ENCODE results near the gene PTGES3L. TPM values are rescaled to one million over a fixed set of nuclear protein-coding genes. Genes with fewer than 3 reads are reported as not detected.
"Not testable (repeated sequence)": the region's sequence is repeated elsewhere in the genome, so short reads cannot be mapped to it uniquely, and the experiment has no call there.

Gene PTGES3L
- total and polyA plus RNA-seq, 4 experiments from 2014 or later: 0.20 to 0.52 (median 0.30) TPM; not detected in 1

DNA sequence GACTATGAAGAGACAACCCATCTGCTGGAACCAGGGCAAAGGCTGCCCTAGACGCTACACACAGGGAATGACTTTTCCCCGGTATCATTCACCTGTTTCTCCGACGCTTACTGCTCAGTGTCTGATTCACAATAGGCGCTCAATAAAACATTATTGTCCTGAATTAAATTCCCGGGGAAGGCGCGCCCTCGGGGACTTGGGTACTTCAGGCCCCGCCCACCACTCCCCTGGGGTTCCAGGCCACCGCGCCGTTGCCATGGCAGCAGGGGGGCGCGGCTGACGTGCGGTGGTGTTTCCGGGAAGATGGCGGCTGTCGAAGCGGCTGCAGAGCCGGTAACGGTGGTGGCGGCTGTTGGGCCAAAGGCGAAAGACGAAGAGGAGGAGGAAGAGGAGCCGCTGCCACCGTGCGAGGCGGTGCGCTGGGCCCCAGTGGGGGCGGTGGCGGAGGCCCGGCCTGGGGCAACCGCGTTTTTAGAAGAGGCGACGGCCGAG lies 440 bp upstream of the PTGES3L start, which contains the start of gene RUNDC1:
Gene RUNDC1 (plus strand): TSS at position 292 of the 492 bp plus-strand sequence. CDS start 12 bp downstream, at position 304.
- peaks cover 21 to 37% (median 28%) of the 10 kb centered on the region in 4 donors for H3K4me1 Mint-ChIP-seq
- peak within 1 kb of the TSS; percentile 89 to 99 (median 98) for H3K27ac Mint-ChIP-seq
- POLR2A ChIA-PET (ENCODE audit: partially characterized antibody): interaction anchor here (0.7 to 3.8 kb wide), 7 partner anchors 11 to 388 kb away, joined by 3 to 41 read pairs (median 3); partner anchors contain the start of genes RPL27 and VPS25
- Histone ChIP-seq H3K27ac (ENCODE audit: low read depth, low read length) (peak within 1 kb of the TSS; percentile 77), H3K9me3 (ENCODE audit: control insufficient read depth in 1 of 2, low read length in 2 of 2) (no peaks in the 10 kb centered on the region), H3K4me3 (ENCODE audit: low read length in 2 of 2) (peak within 1 kb of the TSS; percentile 69 to 75), H3K36me3 (ENCODE audit: insufficient read depth, low read length) (peaks cover 3% of the 10 kb centered on the region), H3K27me3 (ENCODE audit: insufficient read depth, low read length) (no peaks in the 10 kb centered on the region), H3K4me1 (ENCODE audit: insufficient read depth, low read length) (peaks cover 23% of the 10 kb centered on the region)
- DNase-seq: peak; percentile 86 to 92 (median 88)
- H3K4me3 Mint-ChIP-seq: peak within 1 kb of the TSS; percentile 94 to 100 (median 97)
- H3K27me3 Mint-ChIP-seq: no peaks in the 10 kb centered on the region
- CTCF ChIA-PET (ENCODE audit: partially characterized antibody): interaction anchor here (1.0 kb wide), 1 partner anchor 18 kb away, joined by 3 read pairs; the partner anchor contains the start of gene RPL27
- peaks cover 3 to 16% of the 10 kb centered on the region in 2 donors for H3K36me3 Mint-ChIP-seq
- peaks cover 0 to 5% (median 0%) of the 10 kb centered on the region in 8 donors for H3K9me3 Mint-ChIP-seq
- intact Hi-C loops (cut with micrococcal nuclease): loop anchor here (1.0 to 2.0 kb wide), 3 partner anchors 16 to 145 kb away; partner anchors contain the start of genes AARSD1, BRCA1 and RPL27

DNA sequence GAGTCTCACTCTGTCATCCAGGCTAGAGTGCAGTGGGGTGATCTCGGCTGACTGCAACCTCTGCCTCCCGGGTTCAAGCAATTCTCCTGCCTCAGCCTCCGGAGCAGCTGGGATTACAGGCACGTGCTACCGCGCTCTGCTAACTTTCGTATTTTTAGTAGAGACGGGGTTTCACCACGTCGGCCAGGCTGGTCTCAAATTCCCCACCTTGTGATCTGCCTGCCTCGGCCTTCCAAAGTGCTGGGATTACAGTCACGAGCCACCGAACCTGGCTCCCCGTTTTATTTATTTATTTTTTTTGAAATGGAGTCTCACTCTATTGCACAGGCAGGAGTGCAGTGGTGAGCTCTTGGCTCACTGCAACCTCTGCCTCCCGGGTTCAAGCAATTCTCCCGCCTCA lies 4.2 kb downstream of the PTGES3L start:
- H3K4me1 Mint-ChIP-seq: peaks cover 0 to 19% (median 11%) of the 10 kb centered on the region in 4 donors
- CTCF ChIA-PET (ENCODE audit: partially characterized antibody): not testable (repeated sequence)

DNA sequence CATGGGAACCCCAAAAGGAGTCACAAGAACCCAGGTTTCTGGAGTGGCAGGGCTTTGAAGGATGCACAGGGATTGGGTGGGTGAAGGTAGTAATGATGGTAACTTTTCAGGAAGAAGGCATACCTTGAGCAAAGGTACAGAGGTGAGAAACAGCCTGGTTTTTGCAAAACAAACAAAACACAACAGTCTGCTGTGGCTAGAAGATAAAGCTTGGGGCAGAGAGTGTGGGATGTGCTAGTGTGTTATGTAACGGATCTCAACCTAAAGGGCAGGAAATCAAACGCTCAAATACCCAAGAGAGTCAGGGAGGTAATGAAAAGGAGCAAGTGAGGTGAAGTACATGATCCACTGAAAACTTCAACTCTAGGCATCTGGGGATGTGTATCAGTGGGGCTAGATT lies 4.6 kb downstream of the PTGES3L start:
- Histone ChIP-seq H3K4me3 (ENCODE audit: low read length in 2 of 2) (no peak overlapping the region), H3K4me1 (ENCODE audit: insufficient read depth, low read length) (peaks cover 7% of the 10 kb centered on the region), H3K9me3 (ENCODE audit: control insufficient read depth in 1 of 2, low read length in 2 of 2) (no peaks in the 10 kb centered on the region), H3K27ac (ENCODE audit: low read depth, low read length) (no peak overlapping the region), H3K36me3 (ENCODE audit: insufficient read depth, low read length) (no peaks in the 10 kb centered on the region), H3K27me3 (ENCODE audit: insufficient read depth, low read length) (no peaks in the 10 kb centered on the region)
- H3K36me3 Mint-ChIP-seq: peaks cover 0 to 2% of the 10 kb centered on the region in 2 donors
- peaks cover 0 to 14% (median 8%) of the 10 kb centered on the region in 4 donors for H3K4me1 Mint-ChIP-seq
- peak overlapping the region in 1 of 7 donors; percentile 65 for H3K27ac Mint-ChIP-seq
- intact Hi-C loops (cut with micrococcal nuclease): no loop called here
- H3K4me3 Mint-ChIP-seq: no peak overlapping the region
- H3K27me3 Mint-ChIP-seq: no peaks in the 10 kb centered on the region
- CTCF ChIA-PET (ENCODE audit: partially characterized antibody): no interaction called here
- POLR2A ChIA-PET (ENCODE audit: partially characterized antibody): interaction anchor here (0.5 kb wide), 1 partner anchor 11 kb away, joined by 3 read pairs; no protein-coding TSS in a partner anchor
- peaks cover 0 to 4% (median 0%) of the 10 kb centered on the region in 8 donors for H3K9me3 Mint-ChIP-seq
- DNase-seq: no peak

More for the DNA sequence above, 4.2 kb downstream of the PTGES3L start:
- H3K36me3 Mint-ChIP-seq; H3K9me3 ChIP-seq (ENCODE audit: control insufficient read depth in 1 of 2, low read length in 2 of 2); H3K4me3 Mint-ChIP-seq; H3K4me1 ChIP-seq (ENCODE audit: insufficient read depth, low read length); H3K36me3 ChIP-seq (ENCODE audit: insufficient read depth, low read length); H3K27me3 ChIP-seq (ENCODE audit: insufficient read depth, low read length); H3K9me3 Mint-ChIP-seq; H3K27ac ChIP-seq (ENCODE audit: low read depth, low read length); H3K27me3 Mint-ChIP-seq; DNase-seq; intact Hi-C loops (cut with micrococcal nuclease); POLR2A ChIA-PET (ENCODE audit: partially characterized antibody); H3K4me3 ChIP-seq (ENCODE audit: low read length in 2 of 2): not testable (repeated sequence)
- H3K27ac Mint-ChIP-seq: peak overlapping the region in 1 of 7 donors; percentile 65

DNA sequence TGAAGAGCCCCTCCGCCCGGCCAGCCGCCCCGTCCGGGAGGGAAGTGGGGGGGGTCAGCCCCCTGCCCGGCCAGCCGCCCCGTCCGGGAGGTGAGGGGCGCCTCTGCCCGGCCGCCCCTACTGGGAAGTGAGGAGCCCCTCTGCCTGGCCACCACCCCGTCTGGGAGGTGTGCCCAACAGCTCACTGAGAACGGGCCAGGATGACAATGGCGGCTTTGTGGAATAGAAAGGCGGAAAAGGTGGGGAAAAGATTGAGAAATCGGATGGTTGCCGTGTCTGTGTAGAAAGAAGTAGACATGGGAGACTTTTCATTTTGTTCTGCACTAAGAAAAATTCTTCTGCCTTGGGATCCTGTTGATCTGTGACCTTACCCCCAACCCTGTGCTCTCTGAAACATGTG lies 6.6 kb downstream of the PTGES3L start:
- H3K27me3 Mint-ChIP-seq; POLR2A ChIA-PET (ENCODE audit: partially characterized antibody); H3K4me3 Mint-ChIP-seq; H3K27me3 ChIP-seq (ENCODE audit: insufficient read depth, low read length); H3K4me3 ChIP-seq (ENCODE audit: low read length in 2 of 2); H3K27ac ChIP-seq (ENCODE audit: low read depth, low read length); H3K4me1 Mint-ChIP-seq; CTCF ChIA-PET (ENCODE audit: partially characterized antibody); H3K9me3 Mint-ChIP-seq; H3K36me3 Mint-ChIP-seq; H3K27ac Mint-ChIP-seq; H3K36me3 ChIP-seq (ENCODE audit: insufficient read depth, low read length); H3K9me3 ChIP-seq (ENCODE audit: control insufficient read depth in 1 of 2, low read length in 2 of 2); intact Hi-C loops (cut with micrococcal nuclease); H3K4me1 ChIP-seq (ENCODE audit: insufficient read depth, low read length); DNase-seq: not testable (repeated sequence)

DNA sequence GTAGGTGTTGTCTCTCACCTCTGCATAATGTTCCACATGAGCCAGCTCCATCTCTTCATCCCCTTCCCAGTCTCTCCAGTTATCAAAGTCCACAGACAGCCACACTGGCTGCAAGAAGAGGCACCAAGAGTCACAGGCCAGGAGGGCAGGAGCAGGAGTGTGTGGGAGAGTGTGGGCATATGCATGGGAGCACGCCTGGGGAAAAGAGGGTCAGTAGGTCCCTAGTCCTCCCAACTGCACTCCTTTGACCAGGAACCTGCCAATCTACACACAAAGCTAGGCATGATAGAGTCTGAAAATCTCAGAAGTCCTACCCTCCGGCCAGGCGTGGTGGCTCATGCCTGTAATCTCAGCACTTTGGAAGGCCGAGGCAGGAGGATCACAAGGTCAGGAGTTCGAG lies 8.3 kb downstream of the PTGES3L start:
- DNase-seq: no peak
- no peaks in the 10 kb centered on the region for H3K4me1 Mint-ChIP-seq
- intact Hi-C loops (cut with micrococcal nuclease): no loop called here
- H3K36me3 Mint-ChIP-seq: no peaks in the 10 kb centered on the region
- peak overlapping the region in 1 of 7 donors; percentile 13 for H3K27ac Mint-ChIP-seq
- Histone ChIP-seq H3K27ac (ENCODE audit: low read depth, low read length) (no peak overlapping the region), H3K9me3 (ENCODE audit: control insufficient read depth in 1 of 2, low read length in 2 of 2) (no peaks in the 10 kb centered on the region), H3K4me3 (ENCODE audit: low read length in 2 of 2) (no peak overlapping the region), H3K36me3 (ENCODE audit: insufficient read depth, low read length) (no peaks in the 10 kb centered on the region), H3K27me3 (ENCODE audit: insufficient read depth, low read length) (no peaks in the 10 kb centered on the region), H3K4me1 (ENCODE audit: insufficient read depth, low read length) (no peaks in the 10 kb centered on the region)
- peaks cover 0 to 2% (median 0%) of the 10 kb centered on the region in 8 donors for H3K9me3 Mint-ChIP-seq
- H3K27me3 Mint-ChIP-seq: no peaks in the 10 kb centered on the region
- POLR2A ChIA-PET (ENCODE audit: partially characterized antibody): no interaction called here
- CTCF ChIA-PET (ENCODE audit: partially characterized antibody): no interaction called here
- H3K4me3 Mint-ChIP-seq: no peak overlapping the region

DNA sequence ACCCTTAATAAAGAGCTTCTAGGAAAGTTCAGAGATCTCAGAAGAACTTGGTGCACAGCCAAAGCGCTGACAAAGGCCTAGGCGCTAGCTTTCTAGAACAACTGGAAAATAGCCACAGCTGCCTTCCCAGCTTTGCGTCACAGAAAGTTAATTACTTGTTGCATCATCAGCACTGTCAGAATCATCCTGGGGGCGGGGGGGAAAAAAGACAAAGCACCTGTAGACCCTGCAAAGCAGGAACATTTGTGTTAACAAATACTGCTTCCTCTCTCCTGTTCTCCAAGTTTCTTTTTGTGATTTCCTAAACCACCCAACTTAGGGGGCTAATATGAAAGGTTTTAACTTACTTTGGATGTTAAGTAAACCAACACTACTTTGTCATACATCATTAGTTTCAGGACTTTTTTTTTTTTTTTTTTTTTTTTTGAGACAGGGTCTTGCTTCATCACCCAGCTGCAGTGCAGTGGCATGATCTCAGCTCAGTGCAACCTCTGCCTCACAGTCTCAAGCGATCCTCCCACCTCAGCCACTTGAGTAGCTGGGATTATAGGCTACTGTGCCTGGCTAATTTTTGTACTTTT lies 10.8 kb downstream of the PTGES3L start:
- Mint-ChIP-seq H3K27me3 (no peaks in the 10 kb centered on the region), H3K4me3 (no peak overlapping the region), H3K4me1 (peaks cover 5 to 6% (median 5%) of the 10 kb centered on the region in 4 donors), H3K27ac (no peak overlapping the region), H3K9me3 (peaks cover 0 to 4% (median 0%) of the 10 kb centered on the region in 8 donors), H3K36me3 (peaks cover 0 to 5% of the 10 kb centered on the region in 2 donors)
- POLR2A ChIA-PET (ENCODE audit: partially characterized antibody): no interaction called here
- CTCF ChIA-PET (ENCODE audit: partially characterized antibody): interaction anchor here (0.9 kb wide), 1 partner anchor 9 kb away, joined by 3 read pairs; no protein-coding TSS in a partner anchor
- H3K27me3 ChIP-seq (ENCODE audit: insufficient read depth, low read length): no peaks in the 10 kb centered on the region
- H3K27ac ChIP-seq (ENCODE audit: low read depth, low read length): no peak overlapping the region
- no peaks in the 10 kb centered on the region for H3K36me3 ChIP-seq (ENCODE audit: insufficient read depth, low read length)
- no peak overlapping the region for H3K4me3 ChIP-seq (ENCODE audit: low read length in 2 of 2)
- H3K9me3 ChIP-seq (ENCODE audit: control insufficient read depth in 1 of 2, low read length in 2 of 2): no peaks in the 10 kb centered on the region
- intact Hi-C loops (cut with micrococcal nuclease): no loop called here
- no peaks in the 10 kb centered on the region for H3K4me1 ChIP-seq (ENCODE audit: insufficient read depth, low read length)
- DNase-seq: no peak

DNA sequence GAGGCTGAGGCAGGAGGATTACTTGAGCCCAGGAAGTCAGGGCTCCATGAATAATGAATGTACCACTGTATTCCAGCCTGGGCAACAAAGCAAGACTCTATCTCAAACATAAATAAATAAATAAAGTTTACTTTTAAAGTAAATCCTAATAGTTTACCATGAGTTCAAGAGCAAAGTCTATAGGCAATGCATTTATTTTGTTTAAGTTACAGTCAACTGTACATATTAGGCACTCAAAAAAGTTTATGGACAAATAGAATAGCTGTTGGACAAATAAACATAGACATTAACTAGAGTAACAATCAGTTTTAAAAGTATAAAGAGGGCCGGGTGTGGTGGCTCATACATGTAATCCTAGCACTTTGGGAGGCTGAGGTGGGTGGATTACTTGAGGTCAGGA lies 12.0 kb downstream of the PTGES3L start:
- H3K4me1 Mint-ChIP-seq: peaks cover 9 to 16% (median 12%) of the 10 kb centered on the region in 4 donors
- H3K9me3 ChIP-seq (ENCODE audit: control insufficient read depth in 1 of 2, low read length in 2 of 2): no peaks in the 10 kb centered on the region
- peaks cover 0 to 4% (median 0%) of the 10 kb centered on the region in 8 donors for H3K9me3 Mint-ChIP-seq
- H3K27ac ChIP-seq (ENCODE audit: low read depth, low read length): no peak overlapping the region
- DNase-seq: no peak
- no peak overlapping the region for H3K27ac Mint-ChIP-seq
- peaks cover 3 to 11% of the 10 kb centered on the region in 2 donors for H3K36me3 Mint-ChIP-seq
- CTCF ChIA-PET (ENCODE audit: partially characterized antibody): interaction anchor here (0.9 kb wide), 1 partner anchor 10 kb away, joined by 3 read pairs; no protein-coding TSS in a partner anchor
- no peaks in the 10 kb centered on the region for H3K27me3 Mint-ChIP-seq
- H3K4me1 ChIP-seq (ENCODE audit: insufficient read depth, low read length): peaks cover 10% of the 10 kb centered on the region
- POLR2A ChIA-PET (ENCODE audit: partially characterized antibody): no interaction called here
- H3K27me3 ChIP-seq (ENCODE audit: insufficient read depth, low read length): no peaks in the 10 kb centered on the region
- no peaks in the 10 kb centered on the region for H3K36me3 ChIP-seq (ENCODE audit: insufficient read depth, low read length)
- intact Hi-C loops (cut with micrococcal nuclease): no loop called here
- no peak overlapping the region for H3K4me3 ChIP-seq (ENCODE audit: low read length in 2 of 2)
- H3K4me3 Mint-ChIP-seq: no peak overlapping the region
